IMR-90 (cell line): Measurements from ENCODE around the gene DCUN1D4. TPM values are rescaled to one million over a fixed set of nuclear protein-coding genes. Genes with fewer than 3 reads are reported as not detected.

ENCODE experiments used
- ATAC-seq: fragments of 200-7000 bp; cut with Tn5 transposase; 2 replicates; pipeline ENCODE4 v1.9.1; 2020; ENCODE audit warnings: low read depth, mild to moderate bottlenecking, moderate library complexity
- BruUV-seq: library from RNA; stranded (reverse); fragments of 400-500 nt; replicated peaks from 2 replicates; lab custom pipeline; 2021; lab: Mats Ljungman, UMichigan
- CTCF ChIA-PET: fragments of 300-600 bp; formaldehyde crosslinking; extraction: SDS; loops from one replicate; lab custom pipeline; 2021; ENCODE audit warnings: antibody characterized with exemption; lab: Yijun Ruan, JAX
- POLR2A ChIA-PET: fragments of 300-600 bp; sonication (Branson Sonifier 250); formaldehyde crosslinking; loops from one replicate; lab custom pipeline; 2022; ENCODE audit warnings: antibody characterized with exemption; ENCODE audit not compliant: unreplicated experiment; lab: Charles Lee
- DNase-seq: peaks from one replicate; pipeline ENCODE4 v3.0.0; 2013
- H2AFZ ChIP-seq: replicated peaks from 2 replicates; pipeline ENCODE3; 2013; ENCODE audit warnings: low read length, mild to moderate bottlenecking; ENCODE audit not compliant: poor library complexity
- H2AK5ac ChIP-seq: 2 replicates; pipeline ENCODE4 v1.6.1; 2013; ENCODE audit warnings: low read depth, low read length, inconsistent platforms
- H2AK9ac ChIP-seq: replicated peaks from 2 replicates; pipeline ENCODE3; 2013; ENCODE audit warnings: mild to moderate bottlenecking, low read depth, low read length, moderate library complexity; ENCODE audit not compliant: poor library complexity
- H2BK120ac ChIP-seq: 2 replicates; pipeline ENCODE4 v1.6.1; 2013; ENCODE audit warnings: low read depth, low read length, inconsistent platforms
- H2BK15ac ChIP-seq: 3 replicates; pipeline ENCODE4 v1.6.1; 2013; ENCODE audit warnings: low read depth, low read length, inconsistent platforms
- H2BK20ac ChIP-seq: 2 replicates; pipeline ENCODE4 v1.6.1; 2013; ENCODE audit warnings: low read depth, mild to moderate bottlenecking, inconsistent platforms, low read length, moderate library complexity
- H2BK5ac ChIP-seq: 2 replicates; pipeline ENCODE4 v1.6.1; 2013; ENCODE audit warnings: mild to moderate bottlenecking, low read depth, low read length, inconsistent platforms; ENCODE audit not compliant: poor library complexity, severe bottlenecking
- H3K14ac ChIP-seq: replicated peaks from 2 replicates; pipeline ENCODE4 v1.6.1; 2013; ENCODE audit warnings: low read depth, low read length, inconsistent platforms
- H3K18ac ChIP-seq: 2 replicates; pipeline ENCODE4 v1.6.1; 2013; ENCODE audit warnings: low read depth, low read length, control low read depth
- H3K23ac ChIP-seq: 2 replicates; pipeline ENCODE4 v1.6.1; 2013; ENCODE audit warnings: low read depth, low read length, inconsistent platforms
- H3K27ac ChIP-seq: 2 replicates; pipeline ENCODE4 v1.5.1; 2013; ENCODE audit warnings: mild to moderate bottlenecking, control low read depth, low read length; ENCODE audit not compliant: insufficient read depth
- H3K27me3 ChIP-seq: 2 replicates; pipeline ENCODE4 v1.6.1; 2013; ENCODE audit warnings: low read length; ENCODE audit not compliant: control insufficient read depth, insufficient read depth
- H3K36me3 ChIP-seq: 2 replicates; pipeline ENCODE4 v1.6.1; 2013; ENCODE audit warnings: low read length, mixed read lengths; ENCODE audit not compliant: control insufficient read depth, insufficient read depth
- H3K4ac ChIP-seq: 2 replicates; pipeline ENCODE4 v1.6.1; 2013; ENCODE audit warnings: low read depth, low read length, inconsistent platforms
- H3K4me1 ChIP-seq: 2 replicates; pipeline ENCODE4 v1.6.1; 2013; ENCODE audit warnings: low read length, mixed read lengths; ENCODE audit not compliant: control insufficient read depth, insufficient read depth
- H3K4me2 ChIP-seq: 2 replicates; pipeline ENCODE4 v1.6.1; 2013; ENCODE audit warnings: low read depth, mild to moderate bottlenecking, control low read depth, low read length, moderate library complexity
- H3K4me3 ChIP-seq: 2 replicates; pipeline ENCODE4 v1.5.1; 2013; ENCODE audit warnings: low read depth, mild to moderate bottlenecking, control low read depth, low read length, moderate library complexity; ENCODE audit not compliant: insufficient read depth
- H3K56ac ChIP-seq: 2 replicates; pipeline ENCODE4 v1.6.1; 2013; ENCODE audit warnings: low read length, inconsistent platforms; ENCODE audit not compliant: insufficient read depth; ENCODE audit errors: extremely low read depth
- H3K79me1 ChIP-seq, 2 experiments: 2 replicates each; pipeline ENCODE4 v1.6.1; 2013; ENCODE audit warnings: low read length in 2 of 2, inconsistent platforms in 1 of 2, low read depth in 1 of 2
- H3K9ac ChIP-seq: 2 replicates; pipeline ENCODE4 v1.6.1; 2013; ENCODE audit warnings: low read depth, low read length, control low read depth
- H3K9me1 ChIP-seq: 2 replicates; pipeline ENCODE4 v1.6.1; 2013; ENCODE audit warnings: low read length, inconsistent platforms; ENCODE audit not compliant: insufficient read depth
- H3K9me3 ChIP-seq: 2 replicates; pipeline ENCODE4 v1.6.1; 2013; ENCODE audit warnings: low read length; ENCODE audit not compliant: control insufficient read depth, insufficient read depth
- H4K20me1 ChIP-seq: 2 replicates; pipeline ENCODE4 v1.6.1; 2013; ENCODE audit warnings: low read length, inconsistent platforms; ENCODE audit not compliant: insufficient read depth
- H4K5ac ChIP-seq: 2 replicates; pipeline ENCODE4 v1.6.1; 2013; ENCODE audit warnings: mild to moderate bottlenecking, low read depth, low read length, control low read depth
- H4K8ac ChIP-seq, 2 experiments: 2 replicates each; pipeline ENCODE4 v1.6.1; 2013; ENCODE audit warnings: low read depth in 2 of 2, low read length in 2 of 2, control low read depth in 1 of 2, inconsistent platforms in 1 of 2
- H4K91ac ChIP-seq: 2 replicates; pipeline ENCODE4 v1.6.1; 2013; ENCODE audit warnings: low read depth, low read length, inconsistent platforms; ENCODE audit not compliant: insufficient read depth
- BHLHE40 ChIP-seq: fragments of 150-350 bp; IDR thresholded peaks from 2 replicates; pipeline ENCODE4 v1.6.1; 2016; ENCODE audit warnings: mild to moderate bottlenecking, low read depth, low read length
- CEBPB ChIP-seq: IDR thresholded peaks from 2 replicates; pipeline ENCODE4 v1.6.1; 2012; ENCODE audit warnings: low read depth, low read length, improper control_type of control experiment
- CHD1 ChIP-seq: IDR thresholded peaks from 2 replicates; pipeline ENCODE4 v1.6.1; 2012; ENCODE audit warnings: low read depth, low read length, improper control_type of control experiment
- CTCF ChIP-seq: conservative IDR thresholded peaks from 2 replicates; pipeline ENCODE4 v1.5.1; 2012; ENCODE audit warnings: mild to moderate bottlenecking, low read depth, low read length, improper control_type of control experiment
- ELK1 ChIP-seq: fragments of 150-350 bp; IDR thresholded peaks from 2 replicates; pipeline ENCODE4 v1.6.1; 2016; ENCODE audit warnings: low read depth, mild to moderate bottlenecking, low read length, moderate library complexity, borderline replicate concordance
- FOS ChIP-seq: fragments of 150-350 bp; IDR thresholded peaks from 2 replicates; pipeline ENCODE4 v1.6.1; 2016; ENCODE audit warnings: low read depth, low read length
- MAFK ChIP-seq: IDR thresholded peaks from 2 replicates; pipeline ENCODE4 v1.6.1; 2012; ENCODE audit warnings: low read depth, low read length, improper control_type of control experiment
- MAZ ChIP-seq: IDR thresholded peaks from 2 replicates; pipeline ENCODE4 v1.6.1; 2012; ENCODE audit warnings: low read depth, mild to moderate bottlenecking, low read length, improper control_type of control experiment, moderate library complexity, borderline replicate concordance
- MXI1 ChIP-seq: IDR thresholded peaks from 2 replicates; pipeline ENCODE4 v1.6.1; 2012; ENCODE audit warnings: low read depth, mild to moderate bottlenecking, low read length, moderate library complexity, borderline replicate concordance
- NFE2L2 ChIP-seq: fragments of 150-350 bp; IDR thresholded peaks from 2 replicates; pipeline ENCODE4 v1.6.1; 2016; ENCODE audit warnings: low read depth, mild to moderate bottlenecking, low read length
- POLR2A ChIP-seq: IDR thresholded peaks from 2 replicates; pipeline ENCODE4 v1.6.1; 2012; ENCODE audit warnings: mild to moderate bottlenecking, low read depth, low read length
- RAD21 ChIP-seq: IDR thresholded peaks from 2 replicates; pipeline ENCODE4 v1.6.1; 2012; ENCODE audit warnings: low read length, improper control_type of control experiment
- RCOR1 ChIP-seq: IDR thresholded peaks from 2 replicates; pipeline ENCODE4 v1.6.1; 2012; ENCODE audit warnings: mild to moderate bottlenecking, low read length, improper control_type of control experiment; ENCODE audit not compliant: insufficient replicate concordance
- RFX5 ChIP-seq: IDR thresholded peaks from 2 replicates; pipeline ENCODE4 v1.8.0; 2012; ENCODE audit warnings: low read depth, mild to moderate bottlenecking, low read length, moderate library complexity
- SMC3 ChIP-seq: fragments of 150-350 bp; IDR thresholded peaks from 2 replicates; pipeline ENCODE4 v1.6.1; 2016; ENCODE audit warnings: low read depth, mild to moderate bottlenecking, antibody characterized with exemption, low read length, moderate library complexity
- USF2 ChIP-seq: fragments of 150-350 bp; IDR thresholded peaks from 2 replicates; pipeline ENCODE4 v1.6.1; 2017; ENCODE audit warnings: mild to moderate bottlenecking, antibody characterized with exemption, low read length, low read depth
- WGBS, 2 experiments: methylation state at CpG; one replicate each; pipeline versions ENCODE4 v1.1.5 to v1.1.7; 2013; ENCODE audit warnings: missing lambda C conversion rate in 2 of 2; ENCODE audit not compliant: insufficient read length in 1 of 2; ENCODE audit errors: extremely low coverage in 2 of 2; 5-methylcytosine and 5-hydroxymethylcytosine counted together
- dilution Hi-C: fragments of 300-500 bp; cut with HindIII; formaldehyde crosslinking; loops from one replicate; pipeline ENCODE4 v1.14.3; 2018; ENCODE audit warnings: low sequenced_read_pairs; ENCODE audit not compliant: unreplicated experiment
- in situ Hi-C: fragments of 300-500 bp; cut with MboI; formaldehyde crosslinking; loops from 3 replicates; pipeline ENCODE4 v1.14.3; 2019; ENCODE audit warnings: low sequenced_read_pairs, inconsistent platforms, mixed read lengths
- intact Hi-C: fragments of 100-400 bp; cut with micrococcal nuclease; formaldehyde crosslinking; loops from 2 replicates; pipeline ENCODE4 v1.10.0; 2022
- polyA plus RNA-seq, 3 experiments: library from polyadenylated mRNA; depleted of rRNA; stranded (reverse); fragments of >200 nt; gene quantifications; 2 replicates each; pipeline ENCODE4 v1.2.3, GENCODE V29; 2012; ENCODE audit warnings: low replicate concordance in 1 of 3
- total RNA-seq: library from RNA; depleted of rRNA; stranded (reverse); fragments of >200 nt; gene quantifications from 2 replicates; pipeline ENCODE4 v1.2.3, GENCODE V29; 2012

Gene DCUN1D4
- total and polyA plus RNA-seq, 2 of the 4 experiments (the other 2 are of a cell fraction): 31.0 to 44.3 TPM

- BruUV-seq: no TSS peak
- Histone ChIP-seq H2AK9ac (no peak overlapping the region), H2BK120ac (no peak overlapping the region), H4K8ac (no peak overlapping the region), H3K4me2 (no peak overlapping the region), H3K14ac (no peak overlapping the region), H3K56ac (no peak overlapping the region), H3K9me1 (peaks cover 24% of the 10 kb centered on the region), H3K4me3 (no peak overlapping the region), H3K4ac (no peak overlapping the region), H3K9me3 (no peaks in the 10 kb centered on the region), H3K79me1 (peaks cover 9 to 38% of the 10 kb centered on the region in 2 experiments; a peak in 3 of 4 replicates), H3K27me3 (no peaks in the 10 kb centered on the region), H4K91ac (no peak overlapping the region), H3K36me3 (peaks cover 26% of the 10 kb centered on the region), H2BK20ac (no peak overlapping the region), H2AFZ (no peak overlapping the region), H3K27ac (no peak overlapping the region), H3K18ac (no peak overlapping the region), H2BK15ac (no peak overlapping the region), H2AK5ac (no peak overlapping the region), H3K23ac (no peak overlapping the region), H4K5ac (no peak overlapping the region), H3K9ac (no peak overlapping the region), H2BK5ac (no peak overlapping the region), H4K20me1 (no peaks in the 10 kb centered on the region; the same call in 1 of the 2 replicates), H3K4me1 (peaks cover 10% of the 10 kb centered on the region)
- ChIA-PET CTCF (no interaction called here), POLR2A (no interaction called here)
- TF ChIP-seq FOS: no peak
- TF ChIP-seq POLR2A: no peak
- TF ChIP-seq MAFK: no peak
- no peak for TF ChIP-seq BHLHE40
- TF ChIP-seq RCOR1: no peak
- TF ChIP-seq CHD1: no peak
- TF ChIP-seq SMC3: no peak
- no peak for TF ChIP-seq MXI1
- no peak for TF ChIP-seq CTCF
- no peak for TF ChIP-seq CEBPB
- TF ChIP-seq MAZ: no peak
- no peak for TF ChIP-seq RFX5
- no peak for TF ChIP-seq NFE2L2
- no peak for TF ChIP-seq RAD21
- no peak for TF ChIP-seq ELK1
- TF ChIP-seq USF2: no peak
- dilution Hi-C loops (no loop called here), intact Hi-C loops (no loop called here), in situ Hi-C loops (no loop called here)
- DNase-seq (no peak), ATAC-seq (no peak)
- WGBS, 2 experiments: 90% methylated on average over 2 of the region's 9 CpGs; no CpG with 5 or more reads in 1 of the 2 experiments
These were observed 29.5 kb downstream of the DCUN1D4 start for GRCh38 chr4:51872283-51872997.
